Non-pigmented ciliary epithelial cell (primary cell): ENCODE results near the gene AGBL1.

ENCODE experiments used
- DNase-seq: peaks from one replicate; pipeline ENCODE4 v3.0.0-alpha.2; 2010; ENCODE audit warnings: low read depth

The AGBL1 gene

DNA sequence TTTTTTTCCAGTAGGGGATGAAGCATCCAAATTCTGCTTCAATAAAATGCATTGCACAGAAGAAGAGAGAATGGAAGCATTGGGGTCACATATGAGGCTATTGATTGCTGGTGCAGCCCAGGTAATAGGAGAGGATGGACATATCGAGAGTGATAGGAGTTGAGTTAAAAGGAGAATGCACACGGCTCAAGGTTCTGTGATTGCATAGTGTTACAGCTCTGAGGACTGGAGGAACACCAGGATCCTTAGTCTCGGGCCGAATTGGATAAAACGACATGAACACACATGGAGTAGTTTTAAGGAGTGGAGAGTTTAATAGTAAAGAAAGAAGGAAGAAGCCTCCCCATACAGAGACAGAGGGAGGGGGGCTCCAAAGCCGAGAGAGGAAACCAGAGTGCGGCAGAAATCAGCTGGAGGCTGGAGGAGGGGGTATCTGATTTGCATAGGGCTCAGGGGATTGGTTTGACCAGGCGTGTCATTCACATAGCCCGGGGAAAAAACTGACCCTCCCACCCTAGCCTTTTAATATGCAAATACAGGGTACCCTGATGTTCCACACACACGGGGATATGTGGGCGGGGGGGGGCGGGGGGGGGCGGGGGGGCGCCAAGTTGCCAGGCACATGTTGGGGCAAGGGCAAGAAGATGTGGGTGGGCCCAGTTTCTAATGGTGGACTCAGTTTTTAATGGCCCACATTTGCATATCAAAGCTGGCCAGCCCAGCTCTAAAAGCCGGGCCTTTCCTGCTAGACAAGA is 156.9 kb downstream of the AGBL1 start:
- DNase-seq, result no peak

DNA sequence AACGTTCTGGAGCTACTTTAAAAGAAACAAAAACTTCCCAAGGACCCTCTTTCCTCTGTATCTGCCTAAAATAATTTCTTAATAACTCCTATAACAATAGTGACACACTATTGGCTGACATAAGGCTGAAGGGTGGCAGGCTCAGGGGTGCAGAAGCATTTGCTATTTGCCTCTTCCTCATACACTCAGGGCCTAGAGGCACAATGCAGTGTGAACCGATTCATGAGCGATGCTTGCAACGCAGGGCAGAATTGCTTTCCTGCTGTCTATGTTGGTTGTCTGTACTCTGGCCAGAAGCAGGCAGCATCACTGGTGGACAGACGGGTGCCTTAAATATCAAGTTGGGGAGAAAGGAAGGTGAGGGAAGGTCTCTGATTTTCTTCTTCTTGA is 157.4 kb downstream of the AGBL1 start:
- DNase-seq, result no peak

DNA sequence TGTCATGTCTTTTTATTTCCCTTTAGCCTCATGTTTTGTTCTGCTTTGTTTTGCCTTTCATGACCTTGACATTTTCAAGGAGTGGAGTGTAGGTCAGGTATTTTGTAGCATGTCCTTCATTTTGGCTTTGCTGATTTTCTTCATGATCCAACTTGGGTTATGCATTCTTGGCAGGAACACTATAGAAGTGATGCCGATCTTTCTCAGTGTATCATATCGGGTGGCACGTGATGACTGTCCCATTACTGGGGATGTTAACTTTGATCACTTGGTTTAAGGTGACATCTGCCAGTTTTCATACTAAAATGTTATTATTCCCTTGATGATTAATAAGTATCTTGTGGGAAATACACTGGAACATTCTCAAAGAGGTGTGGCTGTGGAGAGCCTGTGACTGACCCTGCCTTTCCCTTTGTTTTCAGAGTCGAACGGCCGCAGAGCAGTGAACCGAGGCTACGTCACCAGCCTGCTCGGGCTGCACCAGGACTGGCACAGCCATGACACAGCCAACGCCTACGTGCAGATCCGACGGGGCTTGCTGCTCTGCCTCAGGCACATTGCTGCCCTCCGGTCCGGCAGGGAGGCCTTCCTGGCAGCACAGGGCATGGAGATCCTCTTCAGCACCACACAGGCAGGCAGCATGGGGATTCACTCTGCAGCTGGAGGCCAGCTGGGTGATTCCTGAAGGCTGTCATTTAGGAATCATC is 167.7 kb downstream of the AGBL1 start:
- no peak for DNase-seq

DNA sequence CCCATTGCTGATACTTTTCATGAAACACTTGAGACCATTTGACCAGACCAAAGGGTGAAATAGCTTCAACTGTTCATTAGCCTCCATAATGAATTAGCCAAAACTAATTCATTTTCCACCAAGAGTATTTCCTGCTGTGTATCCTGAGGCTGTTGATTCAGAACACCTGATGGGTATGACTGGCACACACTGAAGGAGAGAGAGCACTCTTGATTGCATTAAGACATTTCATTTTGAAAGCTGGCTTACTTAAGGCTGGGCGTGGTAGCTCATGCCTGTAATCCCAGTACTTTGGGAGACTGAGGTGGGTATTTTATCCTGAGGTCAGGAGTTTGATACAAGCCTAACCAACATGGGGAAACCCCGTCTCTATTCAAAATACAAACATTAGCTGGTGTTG is 175.6 kb downstream of the AGBL1 start:
- no peak for DNase-seq

DNA sequence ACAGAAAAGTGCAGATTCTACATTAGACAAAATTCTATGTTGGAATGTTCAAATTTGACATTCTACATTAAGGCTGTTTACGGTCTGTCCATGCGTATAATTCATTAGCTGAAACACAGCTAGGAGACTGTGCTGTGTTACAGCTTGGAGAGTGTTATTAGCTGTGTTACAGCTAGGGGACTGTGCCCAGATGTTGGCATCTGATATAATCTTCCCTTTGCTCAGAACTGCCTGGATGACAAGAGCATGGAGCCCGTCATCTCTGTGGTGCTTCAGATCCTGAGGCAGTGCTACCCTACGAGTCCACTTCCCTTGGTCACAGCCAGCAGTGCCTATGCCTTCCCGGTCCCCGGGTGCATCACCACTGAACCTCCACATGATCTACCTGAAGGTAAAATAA is 177.0 kb downstream of the AGBL1 start:
- DNase-seq, result no peak

DNA sequence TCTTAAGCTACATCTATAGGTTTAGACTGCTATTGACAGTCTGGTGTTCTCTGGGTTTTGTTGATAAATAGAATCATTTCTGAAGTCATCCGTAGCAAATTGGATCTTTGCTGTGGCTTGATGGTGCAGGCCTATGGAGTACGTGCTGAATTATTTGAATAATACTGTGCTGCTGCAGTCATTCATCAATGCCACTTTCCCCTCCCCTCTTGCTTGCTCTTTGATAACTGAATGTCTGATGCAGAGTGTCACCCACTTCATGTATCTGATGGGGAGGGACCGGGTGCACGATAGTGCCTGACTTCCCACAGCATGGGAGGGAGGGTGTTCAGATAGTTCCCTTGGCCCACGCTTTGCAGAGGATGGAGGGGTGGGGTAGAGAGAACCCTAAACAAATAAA is 179.9 kb downstream of the AGBL1 start:
- DNase-seq, result no peak

DNA sequence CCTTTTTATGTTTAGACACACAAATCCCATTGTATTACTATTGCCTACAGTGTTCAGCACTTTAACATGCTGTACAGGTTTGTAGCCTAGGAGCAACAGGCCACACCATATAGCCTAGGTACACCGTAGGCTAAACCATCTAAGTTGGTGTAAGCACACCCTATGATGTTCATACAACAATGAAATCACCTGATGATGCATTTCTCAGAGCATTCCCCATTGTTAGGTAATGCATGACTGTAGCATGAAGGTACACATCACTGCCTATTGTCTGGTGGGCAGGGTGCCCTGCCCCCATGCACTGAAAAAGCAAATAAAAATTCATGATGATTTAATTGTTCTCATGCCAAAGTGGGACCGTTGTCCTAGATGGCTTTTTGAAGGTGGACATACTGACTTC is 183.6 kb downstream of the AGBL1 start:
- no peak for DNase-seq

DNA sequence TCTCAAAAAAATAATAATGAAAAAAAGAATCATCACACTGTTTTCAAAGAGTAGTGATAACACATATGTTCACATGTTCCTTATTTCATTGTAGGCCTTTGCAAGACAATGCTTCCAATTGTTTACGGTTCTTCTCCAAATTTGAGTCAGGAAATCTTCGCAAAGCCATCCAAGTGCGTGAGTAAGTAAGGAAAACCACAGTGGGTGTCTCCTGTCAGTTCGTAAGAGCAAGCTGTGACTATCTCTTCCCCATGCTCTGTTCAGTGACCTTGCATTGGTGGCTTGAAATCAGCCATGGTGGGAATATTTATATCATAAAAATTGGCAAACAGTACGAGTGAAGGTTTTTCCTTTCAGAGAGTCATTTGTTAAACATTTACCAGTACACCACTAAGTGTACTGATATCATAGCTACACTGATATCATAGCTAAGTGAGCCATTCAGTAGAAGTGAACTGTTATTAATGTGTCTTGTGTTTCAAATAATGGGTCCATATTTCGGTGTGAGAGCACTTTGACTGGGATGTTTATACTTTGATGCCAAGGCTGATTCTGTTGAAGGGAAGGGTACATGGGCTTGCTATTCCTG is 187.3 kb downstream of the AGBL1 start:
- no peak for DNase-seq

DNA sequence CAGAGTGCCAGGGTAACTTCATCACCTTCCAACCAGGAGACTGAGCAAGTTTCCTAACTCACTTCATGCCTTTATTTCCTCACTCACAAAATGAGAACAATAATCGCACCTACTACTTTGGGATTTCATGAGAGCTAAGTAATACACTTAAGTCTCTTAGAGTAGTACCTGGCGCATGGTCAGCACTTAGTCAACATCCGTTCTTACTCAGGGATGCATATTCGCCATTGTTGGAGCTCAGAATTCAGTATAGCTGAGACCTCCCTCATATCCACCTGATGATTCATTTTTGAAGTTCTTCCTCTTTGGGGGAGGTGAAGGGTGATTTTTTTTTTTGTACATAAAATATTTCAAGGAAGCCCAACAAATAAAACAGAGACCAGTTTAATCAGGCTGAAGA is 188.2 kb downstream of the AGBL1 start:
- no peak for DNase-seq

DNA sequence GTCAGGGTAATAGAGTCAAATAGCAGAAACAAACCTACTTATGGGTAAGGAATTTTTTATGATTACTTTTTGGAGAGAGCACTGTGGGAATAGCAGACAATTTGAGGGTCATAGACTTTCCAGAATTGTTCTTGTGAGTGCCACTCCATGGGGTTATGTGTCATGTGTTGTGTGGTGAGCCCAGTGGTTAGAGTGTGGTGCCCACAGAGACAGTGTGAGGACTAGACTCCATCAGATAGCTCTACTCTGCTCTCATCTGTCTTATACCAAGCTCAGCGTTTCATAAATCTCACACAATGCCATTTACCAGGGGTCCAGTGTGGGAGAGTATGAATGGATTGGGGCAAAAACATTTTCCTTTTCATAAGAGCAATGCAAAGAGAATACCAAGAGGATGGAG is 188.9 kb downstream of the AGBL1 start:
- DNase-seq, result no peak

DNA sequence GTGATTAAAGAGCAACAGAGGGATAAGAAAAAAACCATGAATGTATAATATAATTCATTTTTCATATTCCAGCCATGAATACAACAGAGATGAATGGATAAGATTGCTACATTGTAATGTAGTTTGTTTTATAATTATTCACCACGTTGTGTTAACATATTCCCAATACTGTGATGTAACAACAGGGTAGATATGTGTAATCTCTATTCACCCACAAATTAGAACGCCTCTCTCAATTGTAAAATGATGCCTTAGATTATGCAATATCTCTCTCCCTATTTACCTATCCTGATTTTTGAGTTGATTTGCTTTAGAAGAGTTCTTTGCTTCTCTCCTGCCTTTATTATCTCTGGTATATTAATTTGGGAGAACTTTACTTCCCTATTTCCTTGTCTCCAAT is 193.6 kb downstream of the AGBL1 start:
- DNase-seq, result no peak

DNA sequence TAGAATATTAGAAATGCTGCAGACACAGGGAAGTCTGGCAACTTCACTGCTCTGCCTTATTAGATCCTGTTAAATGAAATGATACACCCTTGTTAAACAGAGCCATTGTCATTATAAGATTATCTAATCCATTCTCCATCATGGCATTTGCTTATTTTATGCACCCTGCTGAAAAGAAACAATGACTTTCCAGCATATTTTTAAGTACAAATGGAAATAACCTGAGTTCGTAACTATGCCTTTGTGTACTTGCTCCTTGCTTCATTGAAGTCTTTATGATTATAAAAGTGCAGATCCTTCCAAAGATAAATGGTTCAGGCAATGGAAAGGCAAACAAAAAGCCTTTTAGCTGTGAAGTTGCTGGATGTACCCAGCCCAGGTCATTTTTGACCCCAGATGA is 195.7 kb downstream of the AGBL1 start:
- DNase-seq, result no peak

DNA sequence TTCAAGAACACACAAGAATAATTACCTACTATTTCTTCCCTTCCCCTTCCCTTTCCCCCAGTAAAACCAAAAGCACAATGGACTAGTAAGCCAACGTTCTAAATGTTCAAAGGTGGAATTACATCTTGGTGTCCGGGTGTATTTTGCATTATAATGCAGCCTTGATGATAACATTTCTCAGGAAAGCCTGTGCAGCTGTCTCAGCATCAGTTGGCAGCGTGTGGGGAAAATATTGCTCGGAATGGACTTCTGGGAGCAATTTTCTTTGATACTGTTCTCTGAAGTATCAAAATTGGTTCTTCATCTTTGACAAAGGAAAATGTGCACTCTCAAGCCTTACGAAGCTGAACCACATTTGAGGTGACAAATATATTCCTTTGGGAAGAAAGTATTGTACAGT is 198.9 kb downstream of the AGBL1 start:
- no peak for DNase-seq

DNA sequence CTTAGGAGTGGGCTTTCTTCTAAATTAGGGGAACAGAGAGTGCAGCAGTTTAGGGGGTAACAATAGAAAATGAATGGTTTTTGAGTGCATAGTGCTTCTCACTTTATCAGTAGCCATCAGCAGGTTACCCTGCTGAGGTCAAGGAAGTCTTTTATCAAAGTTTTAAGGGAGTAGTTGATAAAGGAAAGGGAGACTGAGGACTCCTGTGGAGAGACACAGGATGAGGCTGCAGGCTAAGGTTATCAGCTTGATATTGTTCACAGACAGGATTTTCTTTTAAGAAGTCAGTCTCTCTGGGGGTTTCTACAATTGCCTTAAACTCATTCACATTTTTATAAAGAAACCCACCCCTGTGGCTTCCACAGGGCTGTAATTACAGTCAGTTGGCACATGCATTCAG is 205.0 kb downstream of the AGBL1 start:
- DNase-seq, result no peak

DNA sequence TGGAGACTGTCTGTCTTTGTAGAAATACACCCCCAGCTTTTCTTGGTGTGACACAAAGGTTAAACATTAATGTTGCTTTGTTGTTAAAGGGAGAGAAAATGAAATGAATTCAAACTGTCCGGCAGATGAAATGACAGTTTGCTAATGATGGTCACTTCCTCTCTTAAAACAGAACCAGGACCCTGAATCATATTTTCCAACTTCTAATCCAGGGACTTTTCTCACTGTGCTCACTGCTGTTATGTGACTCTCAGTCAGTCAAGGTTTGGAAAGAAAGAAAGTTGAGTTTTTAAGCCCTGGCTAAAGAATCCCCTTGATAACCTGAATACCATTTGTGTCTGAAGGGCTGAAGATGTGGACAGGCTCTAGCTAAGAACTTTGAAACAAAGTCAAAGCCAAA is 215.8 kb downstream of the AGBL1 start:
- no peak for DNase-seq

DNA sequence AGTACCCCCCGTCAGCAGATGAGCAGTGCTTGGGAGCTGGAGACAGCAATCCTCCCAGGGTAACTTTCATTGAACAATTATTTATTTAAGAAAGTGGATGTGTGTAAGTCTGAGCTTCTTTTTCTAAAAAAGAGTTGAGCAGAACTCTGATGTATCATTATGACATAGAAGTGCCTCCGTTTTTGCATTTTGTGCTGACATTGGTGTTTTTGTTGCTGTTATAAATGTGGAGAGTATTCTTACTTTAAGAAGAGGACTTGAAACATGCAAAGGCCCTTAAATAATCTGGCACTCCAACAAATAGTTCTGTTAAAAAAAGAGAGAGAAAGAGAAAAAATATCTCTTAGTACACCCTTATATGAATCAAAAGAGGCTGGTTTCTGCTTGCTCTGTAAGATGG is 217.1 kb downstream of the AGBL1 start:
- DNase-seq, result no peak

DNA sequence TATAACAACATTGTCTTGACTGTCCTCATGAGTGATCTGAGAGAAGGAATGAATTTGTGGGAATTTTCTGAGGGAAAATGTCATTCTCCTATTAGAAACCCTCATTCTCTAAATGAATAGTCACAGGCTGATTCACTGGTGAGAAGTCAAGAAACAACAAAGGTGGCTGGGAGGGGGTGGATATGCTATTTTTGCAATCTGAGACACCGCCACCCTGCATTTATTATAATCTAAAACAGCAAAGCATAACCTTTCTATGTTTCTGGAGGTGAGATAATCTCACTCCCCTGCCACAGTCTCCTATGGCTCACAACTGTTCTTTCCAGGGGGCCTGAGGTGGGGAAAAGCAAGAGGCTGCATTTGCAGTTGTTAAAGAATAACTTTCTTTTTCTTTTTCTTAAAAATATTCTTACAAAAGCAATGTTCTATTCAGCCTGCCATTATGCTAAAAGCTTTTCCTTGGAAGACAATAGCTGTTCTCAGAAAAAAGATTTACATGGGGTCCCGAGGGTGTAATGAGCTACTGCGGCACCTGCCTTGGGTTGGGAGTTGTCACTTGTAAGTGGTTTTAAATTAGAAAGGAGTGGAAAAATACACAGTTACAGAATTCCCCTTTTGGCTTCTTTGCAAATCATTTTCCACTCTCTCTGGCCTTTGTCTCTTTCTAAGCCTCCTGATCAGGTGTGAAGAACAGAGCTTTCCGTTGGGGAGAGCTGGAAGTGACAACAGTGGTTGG is 220.9 kb downstream of the AGBL1 start:
- DNase-seq, result no peak

DNA sequence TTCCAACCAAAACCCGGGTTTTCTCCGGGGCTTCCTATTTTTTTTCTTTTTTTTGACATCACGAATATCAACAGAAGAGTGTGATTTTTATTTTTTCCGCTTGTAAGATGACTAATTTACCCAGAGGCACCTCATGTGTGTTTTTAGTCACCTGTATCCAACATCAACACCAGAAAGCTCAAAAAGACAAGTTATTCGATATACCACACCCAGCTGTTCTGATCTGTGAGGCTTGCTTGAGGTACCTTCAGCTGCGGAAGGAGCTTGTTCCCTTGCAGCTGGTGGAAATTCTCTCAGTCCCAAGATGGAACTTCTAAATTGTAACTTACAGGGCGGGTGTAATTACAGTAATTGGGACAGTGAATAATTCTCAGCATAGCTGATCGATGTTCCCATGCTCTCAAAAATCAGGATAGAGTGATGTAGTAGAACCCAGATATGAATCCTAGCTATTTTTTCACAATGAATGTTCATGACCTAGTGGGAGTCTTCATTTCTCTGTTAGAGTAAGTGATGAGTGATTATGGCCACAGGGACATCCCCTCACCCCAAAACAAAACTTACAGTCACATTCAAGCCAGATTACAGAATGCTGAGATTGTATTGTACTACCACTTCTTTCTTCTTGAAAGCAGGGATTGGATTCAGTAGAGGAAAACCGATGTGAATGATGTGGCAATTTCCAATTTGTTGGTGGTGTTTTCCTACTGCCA is 232.1 kb downstream of the AGBL1 start:
- DNase-seq, result no peak

DNA sequence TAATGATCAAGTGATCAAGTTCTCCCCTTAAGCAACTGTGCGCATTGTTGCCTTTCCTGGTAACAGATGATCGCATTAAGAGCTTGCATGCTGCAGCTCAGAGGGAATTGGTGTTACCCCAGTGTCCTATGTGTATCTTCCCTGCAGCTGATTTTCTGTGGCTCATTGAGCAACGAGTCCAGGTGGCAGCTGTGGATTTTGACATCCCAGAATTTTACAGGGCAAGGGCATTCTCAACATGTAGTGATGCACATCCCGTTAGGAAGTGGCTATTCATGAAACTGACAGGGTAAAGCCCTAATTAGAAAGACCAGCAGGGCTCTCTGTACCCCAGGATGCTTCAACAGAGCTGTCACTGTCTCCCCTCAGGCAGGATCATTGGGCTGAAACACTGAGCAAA is 232.8 kb downstream of the AGBL1 start:
- no peak for DNase-seq

DNA sequence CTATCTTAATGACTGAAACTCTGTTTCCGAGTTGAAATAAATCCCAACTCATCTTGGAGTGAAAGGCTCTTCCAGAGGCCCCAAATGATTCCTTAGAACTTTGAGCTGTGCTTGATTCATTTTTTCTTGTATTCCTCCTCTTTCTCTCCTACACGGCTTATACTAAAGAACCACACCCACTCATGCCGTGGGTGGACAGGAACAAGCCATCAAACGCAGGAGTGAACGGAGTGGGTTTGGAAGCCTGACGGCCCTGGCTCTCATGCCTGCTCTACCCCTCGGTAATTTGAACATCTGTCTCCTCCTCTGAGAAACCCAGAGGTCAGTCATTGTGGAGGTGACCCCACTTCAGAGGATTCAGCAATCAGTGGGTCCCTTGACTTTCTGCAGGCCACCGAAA is 236.5 kb downstream of the AGBL1 start:
- no peak for DNase-seq

DNA sequence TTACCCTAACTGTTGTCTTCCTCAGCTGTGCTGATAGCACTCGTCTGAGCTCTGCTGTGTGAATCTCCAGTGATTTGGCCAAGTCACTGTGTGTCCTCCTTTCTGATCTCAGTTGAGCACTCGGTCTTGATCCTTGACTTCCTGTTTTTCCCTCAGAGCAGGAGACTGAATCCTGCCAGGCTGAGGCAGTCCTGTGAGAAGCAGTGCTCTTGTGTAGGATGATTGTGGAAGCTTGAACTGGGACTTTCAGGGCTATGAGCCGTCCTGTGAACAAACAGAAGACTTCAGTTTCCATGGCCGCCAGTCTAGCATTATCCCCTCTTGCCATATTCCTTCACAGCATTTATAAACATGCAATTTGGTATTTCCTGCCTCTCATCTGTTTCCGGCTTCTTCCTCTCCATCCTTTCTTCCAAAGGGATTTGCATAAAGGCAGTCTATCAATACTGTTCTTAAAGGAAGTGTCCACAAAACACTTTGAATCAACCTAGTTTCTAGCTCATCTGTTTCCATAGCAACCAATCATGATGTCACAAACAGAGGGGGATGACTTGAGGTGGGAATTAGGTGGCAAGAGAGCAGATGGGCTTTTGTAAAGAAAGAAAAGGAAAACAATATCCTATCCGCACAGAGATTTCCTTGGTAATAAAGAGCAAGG is 237.2 kb downstream of the AGBL1 start:
- DNase-seq, result no peak

DNA sequence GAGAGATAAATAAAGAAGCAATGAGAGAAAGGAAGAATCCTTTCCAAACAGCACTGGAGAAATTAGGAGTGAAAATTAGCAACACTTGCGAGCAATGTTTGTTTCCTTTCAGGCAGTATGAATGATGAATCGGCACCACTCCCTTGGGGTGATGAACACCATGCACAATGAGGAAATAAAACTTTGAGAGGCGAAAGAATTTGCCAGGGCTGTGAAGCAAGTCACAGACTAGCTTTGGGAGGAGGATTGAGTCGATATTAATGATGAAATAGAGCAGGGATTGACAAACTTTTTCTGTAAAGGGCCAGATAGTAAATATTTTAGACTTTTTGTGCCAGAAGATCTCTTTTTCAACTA is 237.7 kb downstream of the AGBL1 start:
- DNase-seq, result no peak
